K562 (cell line): ENCODE measurements around the gene FKBP1B. TPM values are rescaled to one million over a fixed set of nuclear protein-coding genes. Genes with fewer than 3 reads are reported as not detected.

ENCODE experiments used
- FOXK1 ChIP-seq: sonication (generic); formaldehyde crosslinking; IDR thresholded peaks from 2 replicates; pipeline ENCODE4 v1.8.0; 2022; ENCODE audit warnings: missing genetic modification reagents, mild to moderate bottlenecking, borderline replicate concordance
- polyA plus RNA-seq, 8 experiments: library from polyadenylated mRNA; depleted of rRNA in 4 of 8; stranded (reverse) in 5 of 8; unstranded in 3 of 8; fragments of >200 nt; fragmentation: Nextera tagmentation in 2 of 8; fragmentation: Illumina TruSeq in 1 of 8; extraction: Ambion mirVana in 2 of 8; extraction: Trizol in 1 of 8; gene quantifications; 2 replicates each; pipeline versions ENCODE4 v1.2.1 to v1.2.3, GENCODE V29; 2011 to 2014; ENCODE audit warnings: inconsistent platforms in 1 of 8, missing spikeins in 1 of 8
- total RNA-seq, 7 experiments: library from RNA; depleted of rRNA in 6 of 7; stranded (reverse); fragments of >200 nt in 6 of 7; fragmentation: Illumina TruSeq in 2 of 7; extraction: Trizol in 2 of 7; gene quantifications; 2 replicates each; pipeline versions ENCODE4 v1.2.1 to v1.2.3, GENCODE V29; 2011 to 2021; ENCODE audit warnings: low replicate concordance in 1 of 7
- TF ChIP-seq, protein P1 (sequence below), 2 experiments: fragments of 450-650 bp; IDR thresholded peaks; 2 replicates each; pipeline ENCODE4 v1.6.1; 2016; ENCODE audit warnings: mild to moderate bottlenecking in 2 of 2, borderline replicate concordance in 1 of 2, low read depth in 1 of 2, moderate library complexity in 1 of 2
- TF ChIP-seq, protein P2 (sequence below): fragments of 450-650 bp; formaldehyde crosslinking; IDR thresholded peaks from 2 replicates; pipeline ENCODE4 v1.4.0; 2020; ENCODE audit warnings: mild to moderate bottlenecking, mixed read lengths
- TF ChIP-seq, protein P3 (sequence below): fragments of 450-650 bp; IDR thresholded peaks from 2 replicates; pipeline ENCODE4 v1.6.1; 2014; ENCODE audit warnings: low read depth, mild to moderate bottlenecking, moderate library complexity, borderline replicate concordance
- TF ChIP-seq, protein P4 (sequence below), 2 experiments: fragments of 450-650 bp in 1 of 2; sonication (generic) in 1 of 2; formaldehyde crosslinking in 1 of 2; IDR thresholded peaks in 1 of 2; conservative IDR thresholded peaks in 1 of 2; 2 replicates each; pipeline versions ENCODE4 v1.6.1 to v1.8.1; 2016 to 2023; ENCODE audit warnings: mild to moderate bottlenecking in 2 of 2, moderate library complexity in 2 of 2, inconsistent platforms in 1 of 2, missing genetic modification reagents in 1 of 2

Gene FKBP1B
- total and polyA plus RNA-seq, 9 of the 15 experiments (the other 6 are each of a cell fraction or from before 2014, with no cell fraction given), result 0.58 to 9.4 (median 1.6) TPM

DNA sequence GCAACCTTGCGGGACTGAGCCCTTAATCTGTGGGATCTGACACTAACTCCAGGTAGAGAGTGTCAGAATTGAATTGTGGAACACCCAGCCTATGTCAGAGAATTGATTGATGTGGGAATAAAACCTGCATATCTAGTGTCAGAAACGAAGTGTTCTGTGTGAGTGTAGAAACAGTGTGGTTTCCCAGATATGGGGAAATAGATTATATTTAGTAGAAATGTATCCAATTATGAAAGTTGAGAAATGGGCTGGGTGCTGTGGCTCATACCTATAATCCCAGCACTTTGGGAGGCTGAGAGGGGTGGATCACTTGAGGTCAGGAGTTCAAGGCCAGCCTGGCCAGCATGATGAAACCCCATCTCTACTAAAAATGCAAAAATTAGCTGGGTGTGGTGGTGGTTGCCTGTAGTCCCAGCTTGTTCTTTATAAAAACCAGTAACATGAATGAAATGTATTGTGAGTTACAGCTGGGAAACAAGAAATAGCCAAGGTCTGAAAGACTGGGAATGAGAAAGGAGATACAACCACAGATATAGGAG is 39.3 kb downstream of the FKBP1B start (continued):
- TF ChIP-seq, protein P1, sequence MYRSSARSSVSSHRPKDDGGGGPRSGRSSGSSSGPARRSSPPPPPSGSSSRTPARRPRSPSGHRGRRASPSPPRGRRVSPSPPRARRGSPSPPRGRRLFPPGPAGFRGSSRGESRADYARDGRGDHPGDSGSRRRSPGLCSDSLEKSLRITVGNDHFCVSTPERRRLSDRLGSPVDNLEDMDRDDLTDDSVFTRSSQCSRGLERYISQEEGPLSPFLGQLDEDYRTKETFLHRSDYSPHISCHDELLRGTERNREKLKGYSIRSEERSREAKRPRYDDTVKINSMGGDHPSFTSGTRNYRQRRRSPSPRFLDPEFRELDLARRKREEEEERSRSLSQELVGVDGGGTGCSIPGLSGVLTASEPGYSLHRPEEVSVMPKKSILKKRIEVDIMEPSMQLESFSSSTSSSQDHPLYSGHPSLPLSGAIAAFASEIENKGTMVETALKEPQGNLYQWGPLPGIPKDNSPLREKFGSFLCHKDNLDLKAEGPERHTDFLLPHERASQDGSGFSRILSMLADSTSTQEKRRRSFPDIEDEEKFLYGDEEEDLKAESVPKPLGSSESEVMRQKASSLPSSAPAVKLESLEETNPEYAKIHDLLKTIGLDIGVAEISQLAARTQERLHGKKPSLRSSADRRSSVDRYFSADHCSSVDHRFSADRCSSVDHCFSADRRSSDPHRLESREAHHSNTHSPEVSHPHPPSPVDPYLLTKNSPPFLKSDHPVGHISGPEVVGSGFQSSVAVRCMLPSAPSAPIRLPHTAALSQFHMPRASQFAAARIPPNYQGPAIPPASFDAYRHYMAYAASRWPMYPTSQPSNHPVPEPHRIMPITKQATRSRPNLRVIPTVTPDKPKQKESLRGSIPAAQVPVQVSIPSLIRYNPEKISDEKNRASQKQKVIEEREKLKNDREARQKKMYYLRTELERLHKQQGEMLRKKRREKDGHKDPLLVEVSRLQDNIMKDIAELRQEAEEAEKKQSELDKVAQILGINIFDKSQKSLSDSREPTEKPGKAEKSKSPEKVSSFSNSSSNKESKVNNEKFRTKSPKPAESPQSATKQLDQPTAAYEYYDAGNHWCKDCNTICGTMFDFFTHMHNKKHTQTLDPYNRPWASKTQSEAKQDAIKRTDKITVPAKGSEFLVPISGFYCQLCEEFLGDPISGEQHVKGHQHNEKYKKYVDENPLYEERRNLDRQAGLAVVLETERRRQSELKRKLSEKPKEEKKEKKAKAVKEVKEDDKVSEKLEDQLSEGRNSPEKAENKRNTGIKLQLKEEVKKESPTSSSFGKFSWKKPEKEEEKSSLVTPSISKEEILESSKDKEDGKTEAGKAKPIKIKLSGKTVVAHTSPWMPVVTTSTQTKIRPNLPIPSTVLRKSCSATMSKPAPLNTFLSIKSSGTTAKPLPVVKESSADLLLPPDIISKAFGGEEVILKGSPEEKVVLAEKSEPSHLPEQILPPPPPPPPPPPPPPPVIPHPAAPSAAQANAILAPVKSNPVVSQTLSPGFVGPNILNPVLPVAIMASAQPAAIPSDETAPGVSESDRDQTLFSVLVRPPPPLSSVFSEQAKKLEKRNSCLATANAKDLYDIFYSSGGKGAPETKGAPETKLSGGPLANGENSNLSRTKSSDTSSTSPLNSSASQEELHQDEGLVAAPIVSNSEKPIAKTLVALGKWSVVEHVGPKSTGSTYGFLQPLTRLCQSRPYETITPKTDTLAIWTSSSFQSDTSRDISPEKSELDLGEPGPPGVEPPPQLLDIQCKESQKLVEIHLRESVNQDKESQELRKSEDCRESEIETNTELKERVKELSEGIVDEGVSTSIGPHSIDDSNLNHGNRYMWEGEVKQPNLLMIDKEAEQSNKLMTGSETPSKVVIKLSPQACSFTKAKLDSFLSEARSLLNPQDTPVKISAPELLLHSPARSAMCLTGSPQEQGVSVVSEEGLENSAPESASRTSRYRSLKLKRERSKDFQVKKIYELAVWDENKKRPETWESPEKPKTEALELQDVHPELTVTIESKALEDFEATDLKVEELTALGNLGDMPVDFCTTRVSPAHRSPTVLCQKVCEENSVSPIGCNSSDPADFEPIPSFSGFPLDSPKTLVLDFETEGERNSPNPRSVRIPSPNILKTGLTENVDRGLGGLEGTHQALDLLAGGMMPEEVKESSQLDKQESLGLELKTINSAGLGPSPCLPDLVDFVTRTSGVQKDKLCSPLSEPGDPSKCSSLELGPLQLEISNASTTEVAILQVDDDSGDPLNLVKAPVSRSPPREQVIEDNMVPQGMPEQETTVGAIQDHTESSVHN (IDR thresholded peaks at IDR 0.05; ENCODE audit: borderline replicate concordance in 1 of 2, low read depth in 1 of 2), result no peak
- TF ChIP-seq, protein P2, sequence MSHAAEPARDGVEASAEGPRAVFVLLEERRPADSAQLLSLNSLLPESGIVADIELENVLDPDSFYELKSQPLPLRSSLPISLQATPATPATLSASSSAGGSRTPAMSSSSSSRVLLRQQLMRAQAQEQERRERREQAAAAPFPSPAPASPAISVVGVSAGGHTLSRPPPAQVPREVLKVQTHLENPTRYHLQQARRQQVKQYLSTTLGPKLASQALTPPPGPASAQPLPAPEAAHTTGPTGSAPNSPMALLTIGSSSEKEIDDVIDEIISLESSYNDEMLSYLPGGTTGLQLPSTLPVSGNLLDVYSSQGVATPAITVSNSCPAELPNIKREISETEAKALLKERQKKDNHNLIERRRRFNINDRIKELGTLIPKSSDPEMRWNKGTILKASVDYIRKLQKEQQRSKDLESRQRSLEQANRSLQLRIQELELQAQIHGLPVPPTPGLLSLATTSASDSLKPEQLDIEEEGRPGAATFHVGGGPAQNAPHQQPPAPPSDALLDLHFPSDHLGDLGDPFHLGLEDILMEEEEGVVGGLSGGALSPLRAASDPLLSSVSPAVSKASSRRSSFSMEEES (CRISPR knock-in tag), result no peak
- TF ChIP-seq, protein P3, sequence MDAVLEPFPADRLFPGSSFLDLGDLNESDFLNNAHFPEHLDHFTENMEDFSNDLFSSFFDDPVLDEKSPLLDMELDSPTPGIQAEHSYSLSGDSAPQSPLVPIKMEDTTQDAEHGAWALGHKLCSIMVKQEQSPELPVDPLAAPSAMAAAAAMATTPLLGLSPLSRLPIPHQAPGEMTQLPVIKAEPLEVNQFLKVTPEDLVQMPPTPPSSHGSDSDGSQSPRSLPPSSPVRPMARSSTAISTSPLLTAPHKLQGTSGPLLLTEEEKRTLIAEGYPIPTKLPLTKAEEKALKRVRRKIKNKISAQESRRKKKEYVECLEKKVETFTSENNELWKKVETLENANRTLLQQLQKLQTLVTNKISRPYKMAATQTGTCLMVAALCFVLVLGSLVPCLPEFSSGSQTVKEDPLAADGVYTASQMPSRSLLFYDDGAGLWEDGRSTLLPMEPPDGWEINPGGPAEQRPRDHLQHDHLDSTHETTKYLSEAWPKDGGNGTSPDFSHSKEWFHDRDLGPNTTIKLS, result no peak
- TF ChIP-seq, protein P4, sequence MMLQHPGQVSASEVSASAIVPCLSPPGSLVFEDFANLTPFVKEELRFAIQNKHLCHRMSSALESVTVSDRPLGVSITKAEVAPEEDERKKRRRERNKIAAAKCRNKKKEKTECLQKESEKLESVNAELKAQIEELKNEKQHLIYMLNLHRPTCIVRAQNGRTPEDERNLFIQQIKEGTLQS (IDR thresholded peaks at IDR 0.05), result no peak
- TF ChIP-seq, protein P4 (CRISPR knock-in tag; conservative IDR thresholded peaks at IDR 0.05), result no peak
- TF ChIP-seq FOXK1 (CRISPR knock-in tag), result no peak
